Nephron (organoid): ENCODE results near the gene OPRM1.
A peak's percentile ranks its signal among the peaks of the same experiment; 100 is the strongest.

Experiments
- H3K27ac Mint-ChIP-seq, 3 experiments: 2 replicates each; pipeline ENCODE4 v1.8.0; 2020; ENCODE audit warnings: mixed read lengths in 3 of 3, mild to moderate bottlenecking in 2 of 3, moderate library complexity in 1 of 3
- H3K27me3 Mint-ChIP-seq: 2 replicates; pipeline ENCODE4 v1.8.0; 2021; ENCODE audit warnings: low read depth, mild to moderate bottlenecking, moderate library complexity, mixed read lengths
- H3K36me3 Mint-ChIP-seq: 2 replicates; pipeline ENCODE4 v1.8.0; 2020; ENCODE audit warnings: low read depth, mixed read lengths
- H3K4me1 Mint-ChIP-seq: 2 replicates; pipeline ENCODE4 v1.8.0; 2020; ENCODE audit warnings: mixed read lengths
- H3K4me3 Mint-ChIP-seq, 3 experiments: 2 replicates each; pipeline ENCODE4 v1.8.0; 2020; ENCODE audit warnings: mild to moderate bottlenecking in 3 of 3, mixed read lengths in 3 of 3, moderate library complexity in 2 of 3
- H3K9me3 Mint-ChIP-seq: 2 replicates; pipeline ENCODE4 v1.8.0; 2020; ENCODE audit warnings: mixed read lengths
- CTCF ChIP-seq, 3 experiments: fragments of 200-600 bp; sonication (generic); IDR thresholded peaks; one replicate each; pipeline ENCODE4 v1.5.0; 2021; ENCODE audit warnings: antibody characterized with exemption in 3 of 3; ENCODE audit not compliant: unreplicated experiment in 3 of 3

OPRM1 gene

DNA sequence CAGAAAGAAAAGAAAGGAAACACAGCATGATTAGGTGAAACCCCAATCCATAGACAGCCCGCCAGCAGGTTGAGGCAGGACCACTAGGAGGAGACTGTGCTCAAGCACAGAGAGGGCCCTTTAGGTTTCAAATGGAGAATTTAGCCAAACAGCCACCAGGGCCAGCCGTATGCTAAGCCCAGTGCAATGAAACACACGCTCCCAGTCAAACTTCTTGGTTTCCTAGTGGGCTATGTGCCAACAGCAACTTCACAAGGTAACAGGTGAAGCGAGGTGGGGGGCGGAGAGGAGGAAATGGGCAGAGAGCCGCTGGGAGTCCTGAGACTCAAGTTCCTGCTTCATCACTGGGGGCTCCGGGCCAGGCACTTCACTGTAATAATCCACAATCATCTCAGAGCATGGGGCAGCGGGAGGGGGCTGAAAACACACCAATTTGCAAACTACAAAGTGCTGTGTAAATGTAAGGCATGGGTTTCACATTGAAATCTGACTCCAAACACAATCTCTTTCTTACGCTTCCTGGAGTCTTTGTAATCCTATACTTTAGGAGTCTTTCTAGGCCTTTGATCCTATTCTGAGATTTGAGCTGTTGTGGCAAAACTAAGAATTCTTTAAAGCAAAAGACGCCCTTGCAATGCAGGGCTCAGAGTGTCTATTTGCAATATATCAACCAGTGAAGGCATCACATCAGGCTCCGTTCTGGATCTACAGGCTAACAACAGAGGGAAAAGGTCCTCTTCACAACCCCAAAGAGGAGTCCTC, 117.3 kb downstream of the OPRM1 start:
- Mint-ChIP-seq H3K4me3 (peak overlapping the region in 2 of 3 experiments; percentile 34 to 37), H3K27ac (peak overlapping the region; percentile 31 to 96 (median 90))
- TF ChIP-seq CTCF (IDR thresholded peaks at IDR 0.05; ENCODE audit: unreplicated experiment in 3 of 3) = peak; percentile 66 to 74 (median 68)

DNA sequence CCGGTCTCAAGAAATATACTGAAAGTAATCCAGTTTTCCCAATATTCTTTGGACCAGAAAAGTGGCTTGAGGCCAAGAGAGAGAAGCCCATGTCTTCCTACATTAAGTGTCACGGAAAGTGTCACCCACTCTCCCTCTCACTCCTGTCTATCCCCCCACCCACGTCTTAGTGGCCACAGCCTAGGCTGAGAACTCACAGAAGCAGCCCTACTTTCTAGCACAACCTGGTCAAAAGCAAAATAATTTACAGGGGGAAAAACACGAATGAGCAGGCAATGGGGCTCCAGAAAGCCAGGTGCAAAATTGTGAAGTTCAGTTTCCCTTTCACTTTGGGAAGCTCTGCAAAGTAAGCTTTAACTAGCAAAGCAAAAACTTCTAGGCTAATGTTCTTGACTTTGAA, 118.0 kb downstream of the OPRM1 start:
- Mint-ChIP-seq H3K9me3 (no peaks in the 10 kb centered on the region), H3K36me3 (no peaks in the 10 kb centered on the region), H3K27ac (peak overlapping the region in 2 of 3 experiments; percentile 52 to 90), H3K4me3 (no peak overlapping the region), H3K27me3 (no peaks in the 10 kb centered on the region), H3K4me1 (peaks cover 43% of the 10 kb centered on the region)
- TF ChIP-seq CTCF (IDR thresholded peaks at IDR 0.05; ENCODE audit: unreplicated experiment in 3 of 3) = no peak

More for the DNA sequence above, 117.3 kb downstream of the OPRM1 start:
- Mint-ChIP-seq H3K4me1 (peaks cover 43% of the 10 kb centered on the region), H3K27me3 (no peaks in the 10 kb centered on the region), H3K36me3 (no peaks in the 10 kb centered on the region), H3K9me3 (no peaks in the 10 kb centered on the region)

- Mint-ChIP-seq H3K27me3 (no peaks in the 10 kb centered on the region), H3K27ac (peak overlapping the region in 2 of 3 experiments; percentile 52 to 90), H3K4me3 (no peak overlapping the region), H3K9me3 (no peaks in the 10 kb centered on the region), H3K4me1 (peaks cover 43% of the 10 kb centered on the region), H3K36me3 (no peaks in the 10 kb centered on the region)
- no peak for TF ChIP-seq CTCF (IDR thresholded peaks at IDR 0.05; ENCODE audit: unreplicated experiment in 3 of 3)
These were observed 118.7 kb downstream of the OPRM1 start for GRCh38 chr6:154157706-154158105.

- Mint-ChIP-seq H3K4me3 (no peak overlapping the region), H3K4me1 (peaks cover 34% of the 10 kb centered on the region), H3K27me3 (no peaks in the 10 kb centered on the region), H3K27ac (no peak overlapping the region), H3K9me3 (no peaks in the 10 kb centered on the region), H3K36me3 (no peaks in the 10 kb centered on the region)
- no peak for TF ChIP-seq CTCF (IDR thresholded peaks at IDR 0.05; ENCODE audit: unreplicated experiment in 3 of 3)
These were observed 120.1 kb downstream of the OPRM1 start for GRCh38 chr6:154159126-154159525.

DNA sequence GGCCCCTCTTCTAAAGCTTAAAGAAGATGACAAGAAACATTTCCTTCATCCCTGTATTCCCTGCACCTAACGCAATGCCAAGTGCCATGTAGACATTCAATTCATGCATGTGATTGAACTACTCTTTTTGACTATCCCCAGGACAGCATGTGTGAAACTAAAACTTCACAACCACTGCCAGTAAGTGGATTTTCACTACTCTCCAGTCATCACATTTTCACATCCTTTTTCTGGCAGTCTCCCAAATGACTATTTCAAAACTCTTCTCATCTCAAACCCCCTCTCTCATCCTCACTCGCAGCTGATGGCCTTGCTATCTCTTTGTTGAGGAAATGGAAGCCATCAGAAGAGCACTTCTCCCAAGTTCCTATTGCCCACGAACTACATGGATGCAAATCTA, 122.6 kb downstream of the OPRM1 start:
- TF ChIP-seq CTCF (IDR thresholded peaks at IDR 0.05; ENCODE audit: unreplicated experiment in 3 of 3) = no peak
- no peak overlapping the region for H3K27ac Mint-ChIP-seq
- peaks cover 3% of the 10 kb centered on the region for H3K9me3 Mint-ChIP-seq
- peaks cover 25% of the 10 kb centered on the region for H3K4me1 Mint-ChIP-seq
- H3K27me3 Mint-ChIP-seq = no peaks in the 10 kb centered on the region
- no peak overlapping the region for H3K4me3 Mint-ChIP-seq
- H3K36me3 Mint-ChIP-seq = peaks cover 4% of the 10 kb centered on the region

- Mint-ChIP-seq H3K4me1 (peaks cover 14% of the 10 kb centered on the region), H3K27ac (peak overlapping the region in 2 of 3 experiments; percentile 84 to 97), H3K27me3 (no peaks in the 10 kb centered on the region), H3K36me3 (peaks cover 4% of the 10 kb centered on the region), H3K4me3 (peak overlapping the region in 2 of 3 experiments; percentile 6 to 49), H3K9me3 (peaks cover 3% of the 10 kb centered on the region)
- TF ChIP-seq CTCF (IDR thresholded peaks at IDR 0.05; ENCODE audit: unreplicated experiment in 3 of 3) = no peak
These were observed 125.4 kb downstream of the OPRM1 start for GRCh38 chr6:154164397-154164796.
